Stimulated activated naive CD4-positive, alpha-beta T cell (primary cell): ENCODE measurements around the gene OTOG.
"Not testable (repeated sequence)": the region's sequence is repeated elsewhere in the genome, so short reads cannot be mapped to it uniquely, and the experiment has no call there.

Experiments used
- DNase-seq, 6 experiments: peaks; one replicate each; lab custom pipeline; 2025; lab: John Stamatoyannopoulos, UW

OTOG gene

DNA sequence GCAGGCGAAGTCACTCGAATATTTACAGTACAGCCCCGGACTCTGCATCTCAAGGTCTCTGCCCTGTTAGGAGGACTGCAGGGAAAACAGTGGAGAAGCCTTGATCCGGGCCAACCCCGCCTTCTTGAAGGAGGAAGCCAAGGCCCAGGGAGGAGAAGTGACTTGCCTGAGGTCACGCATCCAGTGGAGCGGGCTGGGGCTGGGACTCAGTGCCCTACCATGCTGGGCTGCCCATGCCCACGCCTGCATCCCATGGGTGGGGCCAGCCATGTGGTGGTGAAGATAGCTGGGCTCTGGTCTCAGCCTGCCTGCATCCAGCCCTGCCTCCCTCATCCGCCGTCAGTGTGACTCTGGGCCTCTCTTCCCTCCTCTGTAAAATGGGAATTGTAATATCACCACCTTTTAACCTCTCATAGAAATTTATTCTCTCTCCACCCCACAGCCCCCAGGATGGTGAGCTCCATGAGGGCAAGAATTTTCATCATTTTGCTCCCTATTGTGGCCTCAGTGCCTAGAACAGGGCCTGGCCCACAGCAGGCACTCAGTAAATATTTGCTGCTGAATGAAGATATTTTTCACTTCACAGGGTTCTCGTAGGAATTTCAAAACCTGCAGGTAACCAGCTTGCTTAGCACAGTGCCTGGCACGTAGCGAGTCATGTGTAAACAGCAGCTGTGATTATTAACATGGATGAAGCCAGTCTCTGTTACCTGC, 57.3 kb downstream of the OTOG start:
- no peak for DNase-seq

- DNase-seq = no peak
These were observed 57.8 kb downstream of the OTOG start for GRCh38 chr11:17604915-17605233.

DNA sequence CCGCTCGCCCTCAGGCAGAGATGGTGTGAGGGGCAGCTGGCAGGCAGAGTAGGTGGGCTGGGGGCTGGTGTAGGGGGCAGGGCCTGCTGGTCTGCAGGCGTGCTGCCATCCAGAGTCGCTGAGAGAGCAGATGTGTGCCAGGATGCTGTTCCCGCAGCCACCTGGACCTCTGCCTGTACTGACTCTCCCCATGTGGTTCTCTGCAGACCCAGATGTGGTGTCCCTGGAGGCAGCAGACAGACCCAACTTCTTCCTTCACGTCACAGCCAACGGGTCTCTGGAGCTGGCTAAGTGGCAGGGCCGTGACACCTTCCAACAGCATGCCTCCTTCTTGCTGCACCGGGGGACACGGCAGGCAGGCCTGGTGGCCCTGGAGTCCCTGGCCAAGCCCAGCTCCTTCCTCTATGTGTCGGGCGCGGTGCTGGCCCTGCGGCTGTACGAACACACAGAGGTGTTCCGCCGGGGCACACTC, 58.6 kb downstream of the OTOG start:
- DNase-seq = no peak

DNA sequence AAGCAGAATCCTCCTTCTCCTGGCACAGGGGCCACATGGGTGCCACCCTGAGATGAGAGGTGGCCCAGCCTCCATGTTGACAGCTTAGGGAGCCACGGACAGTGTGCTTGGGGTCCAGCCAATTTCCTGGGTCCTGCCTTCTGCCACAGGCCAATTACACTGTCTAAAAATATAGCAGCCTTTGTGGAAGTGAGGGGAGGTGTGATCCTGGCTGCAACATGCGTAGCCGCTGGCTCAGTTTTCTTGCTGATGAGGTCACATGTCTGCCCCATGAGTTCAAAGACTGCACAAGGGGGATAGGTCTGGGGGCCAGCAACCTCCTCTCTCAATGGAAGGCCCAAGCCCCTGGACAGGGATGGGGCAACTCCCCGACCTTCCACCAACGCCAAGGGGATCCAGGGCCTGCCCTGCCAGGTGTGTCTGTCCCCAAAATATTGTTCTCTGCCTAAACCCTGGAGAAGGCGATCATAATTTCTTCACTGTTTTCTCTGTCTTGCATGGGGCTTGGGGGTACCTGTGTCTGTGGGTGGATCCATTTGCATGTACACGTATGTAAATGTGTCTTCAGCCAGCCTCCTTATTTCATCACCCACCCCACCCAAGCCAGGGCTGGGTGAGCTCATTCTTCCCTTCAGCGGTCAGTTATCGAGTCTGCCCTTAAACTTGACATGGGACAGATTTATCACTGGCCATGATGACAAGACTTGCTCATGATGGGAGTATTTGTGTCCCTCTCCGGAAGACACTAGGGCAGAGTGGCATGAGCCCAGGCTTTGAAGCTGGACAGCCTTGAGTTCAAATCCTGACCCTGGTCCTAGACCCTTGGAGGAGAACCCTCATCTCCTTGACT, 59.4 kb downstream of the OTOG start:
- peak in 1 of 6 experiments; percentile 2 for DNase-seq

- no peak for DNase-seq
These were observed 60.0 kb downstream of the OTOG start for GRCh38 chr11:17607083-17607429.

DNA sequence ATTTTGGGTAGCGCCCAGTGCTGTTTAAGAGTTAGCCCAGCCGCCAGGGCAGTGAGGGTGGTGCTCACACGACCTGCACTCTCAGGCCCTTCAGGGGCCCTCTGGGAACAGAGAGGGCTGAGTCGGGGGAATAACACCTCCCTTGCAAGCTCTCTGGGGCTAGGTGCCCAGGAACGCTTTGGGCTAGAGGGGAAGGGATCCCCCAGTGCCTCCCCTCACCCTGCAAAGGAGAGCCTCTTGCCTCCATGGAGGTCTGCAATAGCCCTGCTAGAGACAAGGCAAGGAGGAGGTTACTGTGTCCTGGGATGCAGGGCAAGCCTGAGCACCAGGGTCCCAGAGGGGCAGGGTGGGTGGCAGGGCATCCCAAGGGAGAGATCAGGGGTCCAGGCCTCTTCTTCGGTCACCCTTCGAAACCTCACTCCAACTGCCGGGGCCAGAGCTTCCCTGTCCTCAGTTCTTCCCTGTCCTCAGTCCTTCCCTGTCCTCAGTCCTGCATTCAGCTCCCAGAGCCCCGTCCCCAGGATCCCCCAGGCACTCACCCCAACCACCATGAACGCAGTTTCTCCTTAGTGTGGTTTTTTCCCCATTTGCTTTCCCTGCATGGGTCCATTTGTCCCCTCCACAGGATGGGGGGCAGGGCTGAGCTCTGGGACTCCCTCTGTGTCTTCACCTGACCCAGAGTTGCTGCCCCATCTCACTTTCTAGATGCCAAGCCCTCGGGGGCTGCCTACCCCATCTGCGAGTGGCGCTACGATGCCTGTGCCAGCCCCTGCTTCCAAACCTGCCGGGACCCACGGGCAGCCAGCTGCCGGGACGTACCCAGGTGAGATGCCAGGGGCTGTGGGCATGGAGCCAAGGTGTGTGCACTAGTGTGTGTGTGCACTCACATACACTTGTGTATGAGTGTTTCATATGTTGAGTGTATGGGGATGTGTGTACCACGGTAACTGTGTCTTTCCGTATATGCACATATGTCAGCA, 60.8 kb downstream of the OTOG start:
- no peak for DNase-seq

GRCh38 chr11:17608821-17609220, 61.8 kb downstream of the OTOG start:
- no peak for DNase-seq

DNA sequence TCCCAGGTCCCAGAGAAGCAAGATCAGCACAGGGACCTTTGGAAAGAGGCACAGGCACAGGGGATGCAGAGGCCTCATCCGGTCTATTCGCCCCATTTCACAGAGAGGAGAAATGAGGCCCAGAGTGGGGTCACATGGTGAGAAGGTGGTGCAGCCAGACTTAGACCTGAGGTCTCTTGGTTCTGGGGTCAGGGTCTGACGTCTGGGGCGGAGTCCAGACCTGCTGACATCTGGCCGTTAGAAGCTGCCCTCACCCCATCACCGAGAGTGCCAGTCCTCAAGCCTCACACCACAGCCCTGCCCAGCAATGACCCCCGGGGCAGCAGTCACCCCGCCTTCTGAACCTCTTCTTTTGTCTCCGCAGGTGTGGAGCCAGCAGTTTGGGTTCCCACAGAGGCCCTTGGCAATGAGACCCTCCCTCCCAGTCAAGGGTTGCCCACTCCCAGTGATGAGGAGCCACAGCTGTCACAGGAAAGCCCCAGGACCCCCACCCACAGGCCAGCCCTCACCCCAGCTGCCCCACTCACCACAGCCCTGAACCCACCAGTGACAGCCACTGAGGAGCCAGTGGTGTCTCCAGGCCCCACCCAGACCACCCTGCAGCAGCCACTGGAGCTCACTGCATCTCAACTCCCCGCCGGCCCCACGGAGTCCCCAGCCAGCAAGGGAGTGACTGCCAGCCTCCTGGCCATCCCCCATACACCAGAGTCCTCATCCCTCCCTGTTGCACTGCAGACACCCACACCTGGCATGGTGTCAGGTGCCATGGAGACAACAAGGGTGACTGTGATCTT, 62.4 kb downstream of the OTOG start:
- DNase-seq = no peak

GRCh38 chr11:17610085-17610894, 63.2 kb downstream of the OTOG start:
- DNase-seq = no peak

DNA sequence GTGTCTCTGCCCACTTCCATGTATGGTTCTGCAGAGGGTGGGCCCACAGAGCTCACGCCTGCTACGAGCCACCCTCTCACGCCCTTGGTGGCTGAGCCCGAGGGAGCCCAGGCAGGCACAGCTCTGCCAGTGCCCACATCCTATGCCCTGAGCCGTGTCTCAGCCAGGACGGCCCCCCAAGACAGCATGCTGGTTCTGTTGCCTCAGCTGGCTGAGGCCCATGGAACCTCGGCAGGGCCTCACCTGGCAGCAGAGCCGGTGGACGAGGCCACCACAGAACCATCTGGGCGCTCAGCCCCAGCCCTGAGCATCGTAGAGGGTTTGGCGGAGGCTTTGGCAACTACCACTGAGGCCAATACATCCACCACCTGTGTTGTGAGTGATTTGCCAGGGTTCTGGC, 64.0 kb downstream of the OTOG start:
- DNase-seq = no peak

DNA sequence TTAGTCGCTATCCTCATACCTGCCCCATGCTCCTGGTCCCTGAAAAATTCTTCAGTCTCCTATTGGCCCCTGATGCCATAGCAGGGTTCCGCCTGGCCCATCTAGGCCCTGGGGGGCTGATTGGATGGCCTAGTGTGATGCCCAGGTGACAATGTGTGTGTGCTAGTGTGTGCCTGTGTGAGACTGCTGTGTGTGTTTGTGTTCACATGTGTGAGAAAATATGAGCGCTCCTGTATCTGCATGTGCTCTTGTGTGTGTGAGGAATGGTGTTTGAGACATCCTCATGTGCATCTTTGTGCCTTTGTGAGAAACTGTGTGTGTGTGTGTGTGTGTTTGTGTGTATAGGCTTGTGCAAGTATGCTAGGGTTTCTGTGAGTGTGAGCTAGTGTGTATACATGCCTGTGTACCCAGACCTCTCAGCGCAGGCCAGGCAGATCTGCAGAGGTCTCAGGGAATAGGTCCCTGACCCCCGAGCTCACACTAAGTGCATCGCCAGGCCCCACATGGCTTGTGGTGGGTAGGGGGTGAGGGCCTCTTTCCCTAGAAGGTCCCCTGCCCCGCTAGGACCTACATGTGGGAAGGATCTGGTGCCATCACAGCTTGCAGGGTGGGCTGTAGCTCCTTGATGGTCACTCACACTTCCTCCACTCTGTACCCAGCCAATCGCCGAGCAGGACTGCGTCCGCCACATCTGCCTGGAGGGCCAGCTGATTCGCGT, 64.6 kb downstream of the OTOG start:
- DNase-seq = no peak

- no peak for DNase-seq
These were observed 65.4 kb downstream of the OTOG start for GRCh38 chr11:17612221-17613188.

DNA sequence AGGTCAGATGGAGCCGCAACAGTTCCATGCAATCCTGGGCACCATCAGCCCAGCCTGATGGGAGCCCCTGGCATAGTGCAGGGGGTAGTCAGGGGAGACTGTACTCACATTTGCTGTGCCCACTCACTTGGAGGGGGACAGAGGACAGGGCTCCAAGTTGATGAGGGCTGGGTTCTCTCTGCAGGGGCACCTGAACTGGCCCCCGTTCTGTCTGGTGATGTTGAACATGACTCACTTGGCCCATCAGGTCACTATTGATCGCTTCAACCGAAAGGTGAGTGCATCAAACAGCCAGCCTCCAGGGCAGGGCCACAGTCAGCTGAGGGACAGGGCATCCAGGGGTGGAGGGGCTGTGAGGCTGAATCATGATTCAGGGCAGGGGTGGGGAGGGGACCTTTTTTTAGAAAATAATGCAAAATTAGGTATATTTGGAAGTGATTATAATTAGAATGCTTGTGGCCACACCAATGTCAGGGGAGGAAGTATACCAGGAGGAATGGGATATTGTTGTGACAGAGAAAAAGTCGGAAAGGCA, 66.4 kb downstream of the OTOG start:
- DNase-seq = no peak

- no peak for DNase-seq
These were observed 66.9 kb downstream of the OTOG start for GRCh38 chr11:17613983-17614382.

DNA sequence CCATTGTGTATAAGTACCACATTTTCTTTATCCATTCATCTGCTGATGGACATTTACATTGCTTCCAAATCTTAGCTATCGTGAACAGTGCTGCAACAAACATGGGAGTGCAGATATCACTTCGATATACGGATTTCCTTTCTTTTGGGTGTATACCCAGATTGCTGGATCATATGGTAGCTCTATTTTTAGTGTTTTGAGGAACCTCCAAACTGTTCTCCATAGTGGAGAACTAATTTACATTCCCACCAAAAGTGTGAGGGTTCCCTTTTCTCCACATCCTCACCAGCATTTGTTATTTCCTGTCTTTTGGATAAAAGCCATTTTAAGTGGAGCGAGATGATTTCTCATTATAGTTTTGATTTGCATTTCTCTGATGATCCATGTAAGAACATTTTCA, 75.7 kb downstream of the OTOG start:
- DNase-seq = not testable (repeated sequence)

GRCh38 chr11:17629113-17629512, 82.1 kb downstream of the OTOG start:
- DNase-seq = no peak

DNA sequence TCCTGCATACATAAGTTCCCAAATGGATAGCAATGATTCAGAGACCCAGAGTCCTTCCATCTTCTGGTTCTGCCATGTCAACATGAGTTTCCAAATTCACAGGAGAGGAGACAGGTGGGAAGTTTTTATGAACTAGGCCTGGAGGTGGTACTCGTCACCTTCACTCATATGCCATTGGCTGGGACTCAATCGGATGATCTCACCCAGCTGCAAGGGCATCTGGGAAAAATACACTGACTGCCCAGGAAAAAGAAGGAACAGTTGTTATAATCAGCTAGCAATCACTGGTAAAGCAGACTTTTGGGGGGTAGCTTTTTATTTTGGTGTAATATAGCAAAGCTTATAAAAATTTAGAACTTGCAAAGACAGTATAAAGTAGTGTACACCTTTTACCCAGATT, 83.9 kb downstream of the OTOG start:
- no peak for DNase-seq

DNA sequence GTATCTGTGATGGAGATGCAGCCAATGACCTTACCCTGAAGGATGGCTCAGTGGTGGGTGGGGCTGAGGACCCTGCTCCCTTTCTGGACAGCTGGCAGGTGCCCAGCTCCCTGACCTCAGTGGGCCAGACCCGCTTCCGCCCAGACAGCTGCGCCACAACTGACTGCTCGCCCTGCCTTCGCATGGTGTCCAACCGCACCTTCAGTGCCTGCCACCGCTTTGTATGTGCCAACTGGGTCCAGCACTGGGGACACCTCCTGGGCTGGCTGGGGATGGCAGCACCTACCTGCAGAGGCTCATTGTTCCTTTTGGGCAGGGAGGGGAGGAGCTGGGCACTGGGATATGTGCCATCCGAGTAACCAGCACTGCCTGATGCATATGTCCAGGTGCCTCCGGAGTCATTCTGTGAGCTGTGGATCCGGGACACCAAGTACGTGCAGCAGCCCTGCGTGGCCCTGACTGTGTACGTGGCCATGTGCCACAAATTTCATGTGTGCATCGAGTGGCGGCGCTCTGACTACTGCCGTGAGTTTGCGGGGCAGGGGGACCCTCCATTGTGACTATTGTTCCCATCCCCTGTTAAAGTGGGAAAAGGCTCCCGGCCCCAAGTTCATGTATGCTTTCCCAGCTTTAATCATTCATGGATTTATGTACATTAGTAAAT, 84.8 kb downstream of the OTOG start:
- DNase-seq = no peak
